ENCODE results near the gene TLCD2.

TLCD2 gene, protein sequence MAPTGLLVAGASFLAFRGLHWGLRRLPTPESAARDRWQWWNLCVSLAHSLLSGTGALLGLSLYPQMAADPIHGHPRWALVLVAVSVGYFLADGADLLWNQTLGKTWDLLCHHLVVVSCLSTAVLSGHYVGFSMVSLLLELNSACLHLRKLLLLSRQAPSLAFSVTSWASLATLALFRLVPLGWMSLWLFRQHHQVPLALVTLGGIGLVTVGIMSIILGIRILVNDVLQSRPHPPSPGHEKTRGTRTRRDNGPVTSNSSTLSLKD

DNA sequence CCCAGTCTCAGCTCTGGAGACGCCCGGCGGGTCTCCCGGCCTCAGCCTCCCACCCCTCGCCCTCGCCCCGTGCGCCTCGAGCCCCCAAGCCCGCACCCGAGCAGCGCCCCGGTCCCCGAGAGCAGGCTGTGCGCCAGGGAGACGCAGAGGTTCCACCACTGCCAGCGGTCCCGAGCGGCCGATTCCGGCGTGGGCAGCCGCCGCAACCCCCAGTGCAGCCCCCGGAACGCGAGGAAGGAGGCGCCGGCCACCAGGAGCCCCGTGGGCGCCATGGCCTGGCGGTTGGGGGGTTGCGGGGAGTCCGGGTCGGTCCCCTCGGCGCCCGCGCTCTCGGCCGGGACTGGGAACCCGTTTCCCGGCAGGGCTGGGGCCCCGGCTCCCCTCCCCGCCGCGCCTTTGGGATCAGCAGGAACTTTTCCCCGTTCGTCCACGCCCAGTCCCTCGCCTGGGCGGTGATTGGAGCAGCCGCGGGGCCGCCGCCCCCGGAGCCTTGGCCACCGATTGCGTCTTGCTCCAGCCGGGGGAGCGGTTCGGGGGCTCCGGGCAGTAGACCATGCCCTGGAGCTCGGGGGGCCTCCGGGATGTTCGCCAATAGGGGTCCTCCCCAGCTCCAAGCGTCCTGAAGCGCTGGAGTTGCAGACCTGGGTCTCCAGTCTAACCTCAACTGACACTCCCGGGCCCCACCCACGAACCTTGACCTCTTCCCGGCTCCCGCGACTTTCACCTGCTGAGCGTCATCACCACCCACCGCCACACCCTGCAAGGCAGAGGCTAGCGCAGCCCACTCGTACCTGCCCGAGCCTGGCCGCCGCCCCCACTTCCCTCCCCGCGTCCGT lies at the start of gene TLCD2:
TSS of gene TLCD2 (minus strand) at position 407 of the 836 bp plus-strand sequence. CDS start at position 272, 135 bp downstream.
- Histone ChIP-seq H3K27ac (ENCODE audit: low read depth in 2 of 2, low read length in 2 of 2) (peak within 1 kb of the TSS; percentile 92 to 95), H3K9me3 (ENCODE audit: control insufficient read depth in 2 of 2, low read length in 2 of 2) (no peaks in the 10 kb centered on the region), H3K4me3 (ENCODE audit: low read length in 2 of 2) (peak within 1 kb of the TSS; percentile 65 to 82), H3K9ac (ENCODE audit: low read depth in 1 of 2, low read length in 2 of 2) (peak within 1 kb of the TSS; percentile 72 to 98), H3K4me1 (ENCODE audit: control insufficient read depth in 2 of 2, insufficient read depth in 2 of 2, low read length in 2 of 2) (peaks cover 32 to 35% of the 10 kb centered on the region in 2 donors), H3K36me3 (ENCODE audit: control insufficient read depth in 2 of 2, insufficient read depth in 2 of 2, low read length in 2 of 2) (peaks cover 25 to 27% of the 10 kb centered on the region in 2 donors), H3K27me3 (ENCODE audit: control insufficient read depth in 2 of 2, insufficient read depth in 2 of 2, low read length in 2 of 2) (no peaks in the 10 kb centered on the region)

- H3K4me1 ChIP-seq (ENCODE audit: control insufficient read depth in 2 of 2, insufficient read depth in 2 of 2, low read length in 2 of 2) = peaks cover 6 to 19% of the 10 kb centered on the region in 2 donors
- H3K9ac ChIP-seq (ENCODE audit: low read depth in 1 of 2, low read length in 2 of 2) = no peak overlapping the region
- no peaks in the 10 kb centered on the region for H3K36me3 ChIP-seq (ENCODE audit: control insufficient read depth in 2 of 2, insufficient read depth in 2 of 2, low read length in 2 of 2)
- H3K27ac ChIP-seq (ENCODE audit: low read depth in 2 of 2, low read length in 2 of 2) = no peak overlapping the region
- no peaks in the 10 kb centered on the region for H3K27me3 ChIP-seq (ENCODE audit: control insufficient read depth in 2 of 2, insufficient read depth in 2 of 2, low read length in 2 of 2)
- H3K4me3 ChIP-seq (ENCODE audit: low read length in 2 of 2) = no peak overlapping the region
- no peaks in the 10 kb centered on the region for H3K9me3 ChIP-seq (ENCODE audit: control insufficient read depth in 2 of 2, low read length in 2 of 2)
These were observed 49.4 kb upstream of the TLCD2 start for GRCh38 chr17:1759529-1759928.

- H3K36me3 ChIP-seq (ENCODE audit: control insufficient read depth in 2 of 2, insufficient read depth in 2 of 2, low read length in 2 of 2) = no peaks in the 10 kb centered on the region
- no peaks in the 10 kb centered on the region for H3K27me3 ChIP-seq (ENCODE audit: control insufficient read depth in 2 of 2, insufficient read depth in 2 of 2, low read length in 2 of 2)
- no peaks in the 10 kb centered on the region for H3K9me3 ChIP-seq (ENCODE audit: control insufficient read depth in 2 of 2, low read length in 2 of 2)
- H3K27ac ChIP-seq (ENCODE audit: low read depth in 2 of 2, low read length in 2 of 2) = no peak overlapping the region
- H3K4me1 ChIP-seq (ENCODE audit: control insufficient read depth in 2 of 2, insufficient read depth in 2 of 2, low read length in 2 of 2) = peaks cover 6 to 13% of the 10 kb centered on the region in 2 donors
- H3K4me3 ChIP-seq (ENCODE audit: low read length in 2 of 2) = no peak overlapping the region
- H3K9ac ChIP-seq (ENCODE audit: low read depth in 1 of 2, low read length in 2 of 2) = no peak overlapping the region
These were observed 48.6 kb upstream of the TLCD2 start for GRCh38 chr17:1758807-1759206.

DNA sequence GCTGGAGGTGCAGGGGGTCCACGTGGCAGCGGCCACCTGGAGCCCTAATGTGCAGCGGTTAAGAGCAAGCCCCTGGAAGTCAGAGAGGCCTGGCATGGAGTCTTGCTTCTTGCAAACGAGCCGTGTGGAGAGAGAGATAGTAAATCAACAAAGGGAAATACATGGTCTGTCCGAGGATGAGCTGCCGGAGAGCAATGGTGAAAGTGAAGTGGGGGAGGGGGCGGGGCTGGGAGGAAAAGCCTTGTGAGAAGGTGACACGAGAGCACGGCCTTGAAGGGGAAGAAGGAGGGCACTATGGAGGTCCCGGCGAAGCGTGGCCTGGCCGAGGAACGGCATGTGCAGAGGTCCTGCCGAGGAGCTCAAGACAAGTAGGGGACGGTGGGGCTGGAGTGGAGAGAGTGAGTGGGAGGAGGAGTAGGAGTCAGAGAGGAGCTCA lies 45.7 kb upstream of the TLCD2 start:
- Histone ChIP-seq H3K27me3 (ENCODE audit: control insufficient read depth in 2 of 2, insufficient read depth in 2 of 2, low read length in 2 of 2) (no peaks in the 10 kb centered on the region), H3K4me3 (ENCODE audit: low read length in 2 of 2) (no peak overlapping the region), H3K36me3 (ENCODE audit: control insufficient read depth in 2 of 2, insufficient read depth in 2 of 2, low read length in 2 of 2) (no peaks in the 10 kb centered on the region), H3K27ac (ENCODE audit: low read depth in 2 of 2, low read length in 2 of 2) (no peak overlapping the region), H3K9me3 (ENCODE audit: control insufficient read depth in 2 of 2, low read length in 2 of 2) (no peaks in the 10 kb centered on the region), H3K9ac (ENCODE audit: low read depth in 1 of 2, low read length in 2 of 2) (no peak overlapping the region), H3K4me1 (ENCODE audit: control insufficient read depth in 2 of 2, insufficient read depth in 2 of 2, low read length in 2 of 2) (peaks cover 8 to 14% of the 10 kb centered on the region in 2 donors)

DNA sequence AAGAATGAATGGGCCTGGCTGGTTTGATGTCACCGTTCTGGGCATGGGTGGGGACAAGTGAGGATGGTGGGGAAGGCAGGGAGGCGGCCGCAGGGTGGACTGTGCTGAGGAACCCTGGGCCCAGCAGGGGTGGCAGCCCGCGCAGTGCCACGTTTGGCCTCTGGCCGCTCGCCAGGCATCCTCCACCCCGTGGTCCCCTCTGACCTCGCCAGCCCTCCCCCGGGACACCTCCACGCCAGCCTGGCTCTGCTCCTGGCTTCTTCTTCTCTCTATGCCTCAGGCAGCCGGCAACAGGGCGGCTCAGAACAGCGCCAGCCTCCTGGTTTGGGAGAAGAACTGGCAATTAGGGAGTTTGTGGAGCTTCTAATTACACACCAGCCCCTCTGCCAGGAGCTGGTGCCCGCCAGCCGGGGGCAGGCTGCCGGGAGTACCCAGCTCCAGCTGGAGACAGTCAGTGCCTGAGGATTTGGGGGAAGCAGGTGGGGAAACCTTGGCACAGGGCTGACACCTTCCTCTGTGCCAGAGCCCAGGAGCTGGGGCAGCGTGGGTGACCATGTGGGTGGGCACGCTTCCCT lies 45.2 kb upstream of the TLCD2 start:
- Histone ChIP-seq H3K27ac (ENCODE audit: low read depth in 2 of 2, low read length in 2 of 2) (no peak overlapping the region), H3K4me3 (ENCODE audit: low read length in 2 of 2) (no peak overlapping the region), H3K9ac (ENCODE audit: low read depth in 1 of 2, low read length in 2 of 2) (no peak overlapping the region), H3K27me3 (ENCODE audit: control insufficient read depth in 2 of 2, insufficient read depth in 2 of 2, low read length in 2 of 2) (no peaks in the 10 kb centered on the region), H3K36me3 (ENCODE audit: control insufficient read depth in 2 of 2, insufficient read depth in 2 of 2, low read length in 2 of 2) (no peaks in the 10 kb centered on the region), H3K4me1 (ENCODE audit: control insufficient read depth in 2 of 2, insufficient read depth in 2 of 2, low read length in 2 of 2) (peaks cover 8 to 14% of the 10 kb centered on the region in 2 donors), H3K9me3 (ENCODE audit: control insufficient read depth in 2 of 2, low read length in 2 of 2) (no peaks in the 10 kb centered on the region)

DNA sequence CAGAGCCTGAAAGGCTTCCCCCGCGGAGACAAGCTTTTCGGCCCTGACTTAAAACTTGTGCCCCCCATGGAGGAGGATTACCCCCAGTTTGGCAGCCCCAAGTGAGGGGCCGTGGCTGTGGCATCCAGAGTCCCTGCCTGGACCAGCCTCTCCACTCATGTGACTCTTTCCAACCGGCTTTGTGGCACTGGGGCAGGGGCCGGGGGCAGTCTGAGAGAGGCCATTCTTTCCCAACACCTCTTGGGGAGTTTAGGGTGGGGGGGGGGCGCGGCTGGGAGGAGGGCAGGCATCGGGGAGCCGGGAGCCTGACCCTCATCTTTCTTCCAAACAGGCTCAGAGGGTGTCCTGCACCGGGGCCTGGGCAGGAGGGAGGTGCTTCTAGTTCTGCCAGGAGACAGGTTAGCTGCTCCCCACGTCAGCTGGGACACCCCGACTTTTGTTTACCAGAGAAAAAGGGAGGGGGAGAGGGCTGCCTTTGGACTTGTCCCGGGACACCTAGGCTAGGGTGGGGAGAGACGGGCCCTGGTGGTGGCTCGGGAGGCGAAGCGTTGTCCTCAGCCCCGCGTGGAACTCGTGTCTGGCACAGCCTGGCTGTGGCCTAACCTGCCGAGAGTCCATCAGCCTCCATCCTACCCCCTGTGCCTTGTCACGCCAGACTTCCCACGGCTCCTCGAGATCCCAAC lies 44.4 kb upstream of the TLCD2 start:
- Histone ChIP-seq H3K9ac (ENCODE audit: low read depth in 1 of 2, low read length in 2 of 2) (no peak overlapping the region), H3K9me3 (ENCODE audit: control insufficient read depth in 2 of 2, low read length in 2 of 2) (no peaks in the 10 kb centered on the region)

DNA sequence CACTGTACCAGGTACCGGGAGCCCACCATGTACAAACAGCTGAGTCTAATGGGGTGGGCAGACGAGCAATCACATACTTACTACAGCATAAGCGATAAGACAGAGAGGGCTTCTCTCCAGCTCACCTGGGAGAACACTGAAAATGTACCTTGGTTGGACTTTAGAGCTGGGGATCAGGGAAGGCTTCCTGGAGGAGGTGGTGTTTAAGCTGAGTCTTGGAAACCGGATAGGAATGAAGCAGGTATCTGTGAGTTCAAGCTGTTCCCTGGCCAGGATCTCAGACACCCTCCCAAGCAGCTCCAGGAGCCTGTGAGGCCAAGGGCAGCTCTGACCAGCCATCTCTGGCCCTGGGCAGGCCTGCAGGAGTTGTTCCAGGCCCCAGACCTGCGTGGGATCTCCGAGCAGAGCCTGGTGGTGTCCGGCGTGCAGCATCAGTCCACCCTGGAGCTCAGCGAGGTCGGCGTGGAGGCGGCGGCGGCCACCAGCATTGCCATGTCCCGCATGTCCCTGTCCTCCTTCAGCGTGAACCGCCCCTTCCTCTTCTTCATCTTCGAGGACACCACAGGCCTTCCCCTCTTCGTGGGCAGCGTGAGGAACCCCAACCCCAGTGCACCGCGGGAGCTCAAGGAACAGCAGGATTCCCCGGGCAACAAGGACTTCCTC lies 43.7 kb upstream of the TLCD2 start:
- Histone ChIP-seq H3K9ac (ENCODE audit: low read depth in 1 of 2, low read length in 2 of 2) (no peak overlapping the region), H3K27me3 (ENCODE audit: control insufficient read depth in 2 of 2, insufficient read depth in 2 of 2, low read length in 2 of 2) (no peaks in the 10 kb centered on the region), H3K4me1 (ENCODE audit: control insufficient read depth in 2 of 2, insufficient read depth in 2 of 2, low read length in 2 of 2) (peaks cover 8 to 14% of the 10 kb centered on the region in 2 donors), H3K4me3 (ENCODE audit: low read length in 2 of 2) (no peak overlapping the region), H3K27ac (ENCODE audit: low read depth in 2 of 2, low read length in 2 of 2) (no peak overlapping the region), H3K9me3 (ENCODE audit: control insufficient read depth in 2 of 2, low read length in 2 of 2) (no peaks in the 10 kb centered on the region), H3K36me3 (ENCODE audit: control insufficient read depth in 2 of 2, insufficient read depth in 2 of 2, low read length in 2 of 2) (no peaks in the 10 kb centered on the region)

More for the DNA sequence above, 44.4 kb upstream of the TLCD2 start:
- Histone ChIP-seq H3K4me1 (ENCODE audit: control insufficient read depth in 2 of 2, insufficient read depth in 2 of 2, low read length in 2 of 2) (peaks cover 8 to 14% of the 10 kb centered on the region in 2 donors), H3K27me3 (ENCODE audit: control insufficient read depth in 2 of 2, insufficient read depth in 2 of 2, low read length in 2 of 2) (no peaks in the 10 kb centered on the region), H3K4me3 (ENCODE audit: low read length in 2 of 2) (no peak overlapping the region), H3K27ac (ENCODE audit: low read depth in 2 of 2, low read length in 2 of 2) (no peak overlapping the region), H3K36me3 (ENCODE audit: control insufficient read depth in 2 of 2, insufficient read depth in 2 of 2, low read length in 2 of 2) (no peaks in the 10 kb centered on the region)

GRCh38 chr17:1752425-1753262 lies 42.5 kb upstream of the TLCD2 start:
- Histone ChIP-seq H3K4me1 (ENCODE audit: control insufficient read depth in 2 of 2, insufficient read depth in 2 of 2, low read length in 2 of 2) (peaks cover 8 to 14% of the 10 kb centered on the region in 2 donors), H3K9me3 (ENCODE audit: control insufficient read depth in 2 of 2, low read length in 2 of 2) (no peaks in the 10 kb centered on the region), H3K4me3 (ENCODE audit: low read length in 2 of 2) (peak overlapping the region; percentile 40 to 50), H3K9ac (ENCODE audit: low read depth in 1 of 2, low read length in 2 of 2) (peak overlapping the region in 1 of 2 donors; percentile 58), H3K36me3 (ENCODE audit: control insufficient read depth in 2 of 2, insufficient read depth in 2 of 2, low read length in 2 of 2) (no peaks in the 10 kb centered on the region), H3K27ac (ENCODE audit: low read depth in 2 of 2, low read length in 2 of 2) (peak overlapping the region; percentile 63 to 68), H3K27me3 (ENCODE audit: control insufficient read depth in 2 of 2, insufficient read depth in 2 of 2, low read length in 2 of 2) (no peaks in the 10 kb centered on the region)

- Histone ChIP-seq H3K9ac (ENCODE audit: low read depth in 1 of 2, low read length in 2 of 2) (no peak overlapping the region), H3K36me3 (ENCODE audit: control insufficient read depth in 2 of 2, insufficient read depth in 2 of 2, low read length in 2 of 2) (no peaks in the 10 kb centered on the region), H3K4me3 (ENCODE audit: low read length in 2 of 2) (no peak overlapping the region), H3K9me3 (ENCODE audit: control insufficient read depth in 2 of 2, low read length in 2 of 2) (no peaks in the 10 kb centered on the region), H3K4me1 (ENCODE audit: control insufficient read depth in 2 of 2, insufficient read depth in 2 of 2, low read length in 2 of 2) (peaks cover 8 to 22% of the 10 kb centered on the region in 2 donors), H3K27ac (ENCODE audit: low read depth in 2 of 2, low read length in 2 of 2) (no peak overlapping the region), H3K27me3 (ENCODE audit: control insufficient read depth in 2 of 2, insufficient read depth in 2 of 2, low read length in 2 of 2) (no peaks in the 10 kb centered on the region)
These were observed 40.5 kb upstream of the TLCD2 start for GRCh38 chr17:1750628-1751027.
